ENCODE measurements around the gene PDXDC1.
"Not testable (repeated sequence)": the region's sequence is repeated elsewhere in the genome, so short reads cannot be mapped to it uniquely, and the experiment has no call there.

DNA sequence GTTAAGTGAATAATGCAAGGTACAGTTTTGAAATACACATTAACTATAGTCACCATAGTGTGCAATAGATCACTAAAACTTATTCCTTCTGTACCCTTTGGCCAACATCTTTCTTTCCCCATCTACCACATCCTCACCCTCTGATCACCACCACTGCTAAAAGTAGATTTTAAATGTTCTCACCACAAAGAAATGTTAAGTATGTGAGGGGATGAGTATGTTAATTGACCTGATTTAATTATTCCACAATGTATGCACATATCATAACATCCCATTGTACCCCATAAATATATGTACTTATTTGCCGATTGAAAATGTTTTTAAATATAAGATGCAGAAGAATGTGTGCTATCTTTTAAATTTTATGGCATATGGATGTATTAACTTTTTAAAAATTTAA lies 188.2 kb downstream of the PDXDC1 start:
- TF ChIP-seq, protein P1, sequence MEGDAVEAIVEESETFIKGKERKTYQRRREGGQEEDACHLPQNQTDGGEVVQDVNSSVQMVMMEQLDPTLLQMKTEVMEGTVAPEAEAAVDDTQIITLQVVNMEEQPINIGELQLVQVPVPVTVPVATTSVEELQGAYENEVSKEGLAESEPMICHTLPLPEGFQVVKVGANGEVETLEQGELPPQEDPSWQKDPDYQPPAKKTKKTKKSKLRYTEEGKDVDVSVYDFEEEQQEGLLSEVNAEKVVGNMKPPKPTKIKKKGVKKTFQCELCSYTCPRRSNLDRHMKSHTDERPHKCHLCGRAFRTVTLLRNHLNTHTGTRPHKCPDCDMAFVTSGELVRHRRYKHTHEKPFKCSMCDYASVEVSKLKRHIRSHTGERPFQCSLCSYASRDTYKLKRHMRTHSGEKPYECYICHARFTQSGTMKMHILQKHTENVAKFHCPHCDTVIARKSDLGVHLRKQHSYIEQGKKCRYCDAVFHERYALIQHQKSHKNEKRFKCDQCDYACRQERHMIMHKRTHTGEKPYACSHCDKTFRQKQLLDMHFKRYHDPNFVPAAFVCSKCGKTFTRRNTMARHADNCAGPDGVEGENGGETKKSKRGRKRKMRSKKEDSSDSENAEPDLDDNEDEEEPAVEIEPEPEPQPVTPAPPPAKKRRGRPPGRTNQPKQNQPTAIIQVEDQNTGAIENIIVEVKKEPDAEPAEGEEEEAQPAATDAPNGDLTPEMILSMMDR (IDR thresholded peaks at IDR 0.05; ENCODE audit: insufficient read depth, low read length) = not testable (repeated sequence)
- TF ChIP-seq SPI1 (IDR thresholded peaks at IDR 0.05; ENCODE audit: borderline replicate concordance, low read depth); POLR2AphosphoS5 (IDR thresholded peaks at IDR 0.05; ENCODE audit: low read depth): not testable (repeated sequence)

Data from HL-60 (cell line).